Osteoblast (primary cell): Measurements from ENCODE around the gene TPM1. TPM values are rescaled to one million over a fixed set of nuclear protein-coding genes. Genes with fewer than 3 reads are reported as not detected.

Experiments
- DNase-seq: peaks from one replicate; pipeline ENCODE4 v3.0.0; 2011; ENCODE audit warnings: low spot score, mixed read lengths; ENCODE audit not compliant: insufficient read length; ENCODE audit errors: missing footprints
- H2AFZ ChIP-seq: 2 replicates; pipeline ENCODE4 v1.6.0; 2011; ENCODE audit warnings: mild to moderate bottlenecking, low read length
- H3K27ac ChIP-seq: 2 replicates; pipeline ENCODE4 v1.5.1; 2011; ENCODE audit warnings: mild to moderate bottlenecking, low read depth, low read length, moderate library complexity
- H3K27me3 ChIP-seq: 2 replicates; pipeline ENCODE4 v1.6.0; 2012; ENCODE audit warnings: mild to moderate bottlenecking, control low read depth, inconsistent platforms, low read length, moderate library complexity; ENCODE audit not compliant: insufficient read depth
- H3K36me3 ChIP-seq: 2 replicates; pipeline ENCODE4 v1.5.1; 2011; ENCODE audit warnings: mild to moderate bottlenecking, low read length, control low read depth, moderate library complexity; ENCODE audit not compliant: insufficient read depth
- H3K4me1 ChIP-seq: 2 replicates; pipeline ENCODE4 v1.5.1; 2011; ENCODE audit warnings: mild to moderate bottlenecking, low read length, control low read depth, moderate library complexity; ENCODE audit not compliant: insufficient read depth
- H3K4me2 ChIP-seq: 2 replicates; pipeline ENCODE4 v1.6.0; 2011; ENCODE audit warnings: mild to moderate bottlenecking, low read length; ENCODE audit not compliant: insufficient read depth
- H3K4me3 ChIP-seq: fragments of 200-600 bp; sonication (generic); 3 replicates; pipeline ENCODE4 v1.5.1; 2012; ENCODE audit warnings: mild to moderate bottlenecking, low read length, inconsistent platforms; ENCODE audit not compliant: insufficient read depth
- H3K79me2 ChIP-seq: 2 replicates; pipeline ENCODE4 v1.6.0; 2012; ENCODE audit warnings: mild to moderate bottlenecking, low read length, control low read depth, inconsistent platforms; ENCODE audit not compliant: insufficient read depth
- H3K9me3 ChIP-seq: 2 replicates; pipeline ENCODE4 v1.5.1; 2011; ENCODE audit warnings: low read depth, low read length, control low read depth
- H4K20me1 ChIP-seq: 2 replicates; pipeline ENCODE4 v1.6.0; 2012; ENCODE audit warnings: mild to moderate bottlenecking, low read length, control low read depth; ENCODE audit not compliant: insufficient read depth
- total RNA-seq: library from RNA; depleted of rRNA; stranded (reverse); fragments of >200 nt; gene quantifications from 2 replicates; pipeline ENCODE4 v1.2.3, GENCODE V29; 2012
- TF ChIP-seq, protein P1 (sequence below): IDR thresholded peaks from 2 replicates; pipeline ENCODE4 v1.5.1; 2011; ENCODE audit warnings: mild to moderate bottlenecking, low read depth, low read length, moderate library complexity; ENCODE audit errors: extremely low read depth

Gene TPM1
- total RNA-seq, 1 donor, result 1,563 TPM

- no peak overlapping the region for H3K4me3 ChIP-seq
- TF ChIP-seq, protein P1, sequence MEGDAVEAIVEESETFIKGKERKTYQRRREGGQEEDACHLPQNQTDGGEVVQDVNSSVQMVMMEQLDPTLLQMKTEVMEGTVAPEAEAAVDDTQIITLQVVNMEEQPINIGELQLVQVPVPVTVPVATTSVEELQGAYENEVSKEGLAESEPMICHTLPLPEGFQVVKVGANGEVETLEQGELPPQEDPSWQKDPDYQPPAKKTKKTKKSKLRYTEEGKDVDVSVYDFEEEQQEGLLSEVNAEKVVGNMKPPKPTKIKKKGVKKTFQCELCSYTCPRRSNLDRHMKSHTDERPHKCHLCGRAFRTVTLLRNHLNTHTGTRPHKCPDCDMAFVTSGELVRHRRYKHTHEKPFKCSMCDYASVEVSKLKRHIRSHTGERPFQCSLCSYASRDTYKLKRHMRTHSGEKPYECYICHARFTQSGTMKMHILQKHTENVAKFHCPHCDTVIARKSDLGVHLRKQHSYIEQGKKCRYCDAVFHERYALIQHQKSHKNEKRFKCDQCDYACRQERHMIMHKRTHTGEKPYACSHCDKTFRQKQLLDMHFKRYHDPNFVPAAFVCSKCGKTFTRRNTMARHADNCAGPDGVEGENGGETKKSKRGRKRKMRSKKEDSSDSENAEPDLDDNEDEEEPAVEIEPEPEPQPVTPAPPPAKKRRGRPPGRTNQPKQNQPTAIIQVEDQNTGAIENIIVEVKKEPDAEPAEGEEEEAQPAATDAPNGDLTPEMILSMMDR, result no peak
- peak overlapping the region; percentile 61 for H2AFZ ChIP-seq
- no peaks in the 10 kb centered on the region for H4K20me1 ChIP-seq
- H3K27ac ChIP-seq, result peak overlapping the region; percentile 93
- H3K9me3 ChIP-seq, result no peaks in the 10 kb centered on the region
- peak overlapping the region; percentile 48 for H3K4me2 ChIP-seq
- peaks cover 35% of the 10 kb centered on the region for H3K4me1 ChIP-seq
- no peaks in the 10 kb centered on the region for H3K36me3 ChIP-seq
- DNase-seq, result peak; percentile 89
- H3K27me3 ChIP-seq, result no peaks in the 10 kb centered on the region
- no peaks in the 10 kb centered on the region for H3K79me2 ChIP-seq
These were observed 46.9 kb downstream of the TPM1 start for GRCh38 chr15:63089260-63090043.

DNA sequence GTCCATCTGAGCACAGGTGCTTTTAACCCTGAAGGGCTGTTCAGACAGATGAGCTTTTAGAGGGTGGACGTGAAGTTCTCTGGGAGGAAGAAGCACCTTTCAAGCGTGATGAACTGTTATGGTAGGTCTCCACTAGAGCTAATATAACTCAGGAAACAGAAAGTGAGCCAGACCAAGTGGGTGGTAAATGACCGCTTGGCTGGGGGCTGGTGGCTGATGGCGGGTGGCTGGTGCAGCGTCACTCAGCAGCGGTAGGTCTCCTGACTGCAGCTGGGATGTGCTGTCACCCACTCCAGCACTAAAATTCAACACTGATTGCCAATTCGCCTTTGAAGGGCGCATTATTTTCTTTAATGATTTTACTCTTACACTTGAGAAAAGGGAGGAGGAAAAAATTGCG is 47.9 kb downstream of the TPM1 start:
- no peaks in the 10 kb centered on the region for H3K36me3 ChIP-seq
- H2AFZ ChIP-seq, result no peak overlapping the region
- DNase-seq, result peak; percentile 73
- H3K4me3 ChIP-seq, result no peak overlapping the region
- H3K4me2 ChIP-seq, result no peak overlapping the region
- H4K20me1 ChIP-seq, result no peaks in the 10 kb centered on the region
- no peaks in the 10 kb centered on the region for H3K9me3 ChIP-seq
- peaks cover 45% of the 10 kb centered on the region for H3K4me1 ChIP-seq
- H3K27ac ChIP-seq, result no peak overlapping the region
- TF ChIP-seq, protein P1, result no peak
- H3K79me2 ChIP-seq, result no peaks in the 10 kb centered on the region
- no peaks in the 10 kb centered on the region for H3K27me3 ChIP-seq

DNA sequence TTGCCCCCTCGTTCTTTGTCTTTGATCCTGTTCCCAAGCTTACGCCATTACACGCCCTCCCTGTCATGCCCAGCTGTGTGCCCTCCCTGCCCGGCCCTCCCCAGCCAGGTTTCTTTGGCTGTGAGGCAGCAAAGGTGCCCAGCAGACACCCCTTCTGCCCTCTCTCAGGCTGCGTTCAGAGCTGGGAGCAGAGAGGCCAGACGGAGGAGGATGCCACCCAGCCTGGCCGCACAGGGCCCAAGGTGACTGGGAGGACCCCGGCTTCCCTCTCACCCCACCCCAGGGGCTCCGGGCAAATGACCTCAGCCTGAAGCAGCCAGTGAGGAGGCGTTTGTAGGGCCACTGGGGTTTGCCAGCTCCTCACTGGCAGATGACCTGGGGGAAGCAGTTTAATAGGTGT is 48.3 kb downstream of the TPM1 start:
- H4K20me1 ChIP-seq, result no peaks in the 10 kb centered on the region
- no peaks in the 10 kb centered on the region for H3K9me3 ChIP-seq
- no peak overlapping the region for H3K27ac ChIP-seq
- H3K4me3 ChIP-seq, result no peak overlapping the region
- peaks cover 49% of the 10 kb centered on the region for H3K4me1 ChIP-seq
- no peaks in the 10 kb centered on the region for H3K27me3 ChIP-seq
- H2AFZ ChIP-seq, result no peak overlapping the region
- TF ChIP-seq, protein P1, result no peak
- H3K36me3 ChIP-seq, result no peaks in the 10 kb centered on the region
- DNase-seq, result no peak
- no peaks in the 10 kb centered on the region for H3K79me2 ChIP-seq
- no peak overlapping the region for H3K4me2 ChIP-seq

- H3K4me1 ChIP-seq, result peaks cover 52% of the 10 kb centered on the region
These were observed 49.3 kb downstream of the TPM1 start for GRCh38 chr15:63091679-63092446.

More at GRCh38 chr15:63091679-63092446, 49.3 kb downstream of the TPM1 start:
- no peaks in the 10 kb centered on the region for H3K27me3 ChIP-seq
- H3K4me2 ChIP-seq, result no peak overlapping the region
- no peaks in the 10 kb centered on the region for H4K20me1 ChIP-seq
- no peak overlapping the region for H3K27ac ChIP-seq
- no peak overlapping the region for H3K4me3 ChIP-seq
- H3K9me3 ChIP-seq, result no peaks in the 10 kb centered on the region
- DNase-seq, result no peak
- TF ChIP-seq, protein P1, result no peak
- no peaks in the 10 kb centered on the region for H3K36me3 ChIP-seq
- no peak overlapping the region for H2AFZ ChIP-seq
- no peaks in the 10 kb centered on the region for H3K79me2 ChIP-seq
